ENCODE data around the gene PCSK7. TPM values are rescaled to one million over a fixed set of nuclear protein-coding genes. Genes with fewer than 3 reads are reported as not detected.

The PCSK7 gene
- total RNA-seq, 1 experiment from 2014 or later: 50.7 TPM

DNA sequence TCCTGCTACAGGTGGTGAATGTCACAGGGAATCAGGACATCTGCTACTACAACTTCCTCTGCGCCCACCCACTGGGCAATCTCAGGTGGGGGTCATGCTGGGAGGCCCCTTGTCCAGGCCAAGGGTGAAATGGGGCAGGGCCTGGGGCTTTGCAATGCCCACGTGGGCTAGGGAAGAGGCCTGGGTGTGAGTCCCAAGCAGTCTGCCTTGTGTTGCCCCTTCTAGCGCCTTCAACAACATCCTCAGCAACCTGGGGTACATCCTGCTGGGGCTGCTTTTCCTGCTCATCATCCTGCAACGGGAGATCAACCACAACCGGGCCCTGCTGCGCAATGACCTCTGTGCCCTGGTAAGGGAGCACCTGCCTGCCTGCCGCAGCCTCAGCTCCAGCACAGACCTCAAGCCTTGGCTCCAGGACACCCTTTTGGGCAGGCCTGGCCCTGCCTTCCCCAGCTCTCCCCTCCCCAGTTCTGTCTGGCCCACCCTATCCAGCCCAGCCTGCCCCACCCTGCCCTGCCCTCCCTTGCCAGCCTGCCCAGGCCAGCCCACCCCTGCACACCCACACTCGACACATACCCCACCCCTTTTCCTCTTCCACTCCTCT, 41.8 kb downstream of the PCSK7 start:
- no peak overlapping the region for H3K14ac ChIP-seq (ENCODE audit: insufficient read depth, low read length)
- Mint-ChIP-seq H3K4me3 (no peak overlapping the region), H3K27me3 (ENCODE audit: low read depth) (no peaks in the 10 kb centered on the region), H3K9me3 (no peaks in the 10 kb centered on the region), H3K4me1 (no peaks in the 10 kb centered on the region; a peak in 1 of 4 replicates), H3K36me3 (ENCODE audit: insufficient read depth in 1 of 3, low read depth in 3 of 3) (peaks cover 3 to 39% (median 23%) of the 10 kb centered on the region in 3 experiments; a peak in 6 of 7 replicates), H3K27ac (no peak overlapping the region)
- no peaks in the 10 kb centered on the region for H3K9me3 ChIP-seq (ENCODE audit: control insufficient read depth, low read depth, low read length)
- H3K79me2 ChIP-seq (ENCODE audit: insufficient read depth, low read length): no peaks in the 10 kb centered on the region
- no peak overlapping the region for H3T11ph ChIP-seq (ENCODE audit: low read length)
- no peak overlapping the region for H2BK20ac ChIP-seq (ENCODE audit: low read depth, low read length, poor library complexity, severe bottlenecking)
- no peak for DNase-seq
- H4K5ac ChIP-seq (ENCODE audit: insufficient read length, low read depth, low read length): no peak overlapping the region
- no peak overlapping the region for H3K4me2 ChIP-seq (ENCODE audit: insufficient read depth, insufficient read length, low read length)
- no peak overlapping the region for H2BK120ac ChIP-seq (ENCODE audit: low read depth, low read length, poor library complexity, severe bottlenecking)
- no peak overlapping the region for H4K91ac ChIP-seq (ENCODE audit: insufficient read length, low read depth, low read length)
- H3K79me1 ChIP-seq (ENCODE audit: insufficient read depth, low read depth, low read length, poor library complexity, severe bottlenecking): no peaks in the 10 kb centered on the region
- no peak overlapping the region for H2AK5ac ChIP-seq (ENCODE audit: insufficient read length, low read length)
- H3K9ac ChIP-seq (ENCODE audit: extremely low read depth, insufficient read length, low read length): no peak overlapping the region
- TF ChIP-seq, protein P1, sequence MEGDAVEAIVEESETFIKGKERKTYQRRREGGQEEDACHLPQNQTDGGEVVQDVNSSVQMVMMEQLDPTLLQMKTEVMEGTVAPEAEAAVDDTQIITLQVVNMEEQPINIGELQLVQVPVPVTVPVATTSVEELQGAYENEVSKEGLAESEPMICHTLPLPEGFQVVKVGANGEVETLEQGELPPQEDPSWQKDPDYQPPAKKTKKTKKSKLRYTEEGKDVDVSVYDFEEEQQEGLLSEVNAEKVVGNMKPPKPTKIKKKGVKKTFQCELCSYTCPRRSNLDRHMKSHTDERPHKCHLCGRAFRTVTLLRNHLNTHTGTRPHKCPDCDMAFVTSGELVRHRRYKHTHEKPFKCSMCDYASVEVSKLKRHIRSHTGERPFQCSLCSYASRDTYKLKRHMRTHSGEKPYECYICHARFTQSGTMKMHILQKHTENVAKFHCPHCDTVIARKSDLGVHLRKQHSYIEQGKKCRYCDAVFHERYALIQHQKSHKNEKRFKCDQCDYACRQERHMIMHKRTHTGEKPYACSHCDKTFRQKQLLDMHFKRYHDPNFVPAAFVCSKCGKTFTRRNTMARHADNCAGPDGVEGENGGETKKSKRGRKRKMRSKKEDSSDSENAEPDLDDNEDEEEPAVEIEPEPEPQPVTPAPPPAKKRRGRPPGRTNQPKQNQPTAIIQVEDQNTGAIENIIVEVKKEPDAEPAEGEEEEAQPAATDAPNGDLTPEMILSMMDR (conservative IDR thresholded peaks at IDR 0.05): no peak
- H3K56ac ChIP-seq (ENCODE audit: insufficient read length, low read depth, low read length): no peak overlapping the region
- no peak overlapping the region for H3K4ac ChIP-seq (ENCODE audit: low read depth, low read length)
- no CpG with 5 or more reads among the region's 8 CpGs for WGBS (ENCODE audit: extremely low coverage, insufficient read length, low lambda C conversion rate)
- H4K20me1 ChIP-seq (ENCODE audit: control insufficient read depth, insufficient read depth, insufficient read length): no peaks in the 10 kb centered on the region
- no peak overlapping the region for H2AFZ ChIP-seq (ENCODE audit: low read length)
- no peak overlapping the region for H3K23ac ChIP-seq (ENCODE audit: insufficient read length, low read depth, low read length)
- no peaks in the 10 kb centered on the region for H3K23me2 ChIP-seq (ENCODE audit: insufficient read length, low read depth, low read length, poor library complexity, severe bottlenecking)
- H3K18ac ChIP-seq (ENCODE audit: insufficient read length, low read depth, low read length): no peak overlapping the region
- no peak overlapping the region for H3K27ac ChIP-seq (ENCODE audit: insufficient read length, low read depth, low read length)
- no peaks in the 10 kb centered on the region for H3K4me1 ChIP-seq (ENCODE audit: insufficient read depth, low read length)
- no peak overlapping the region for H2BK15ac ChIP-seq (ENCODE audit: low read depth, low read length)
- H4K8ac ChIP-seq (replicated peaks; ENCODE audit: insufficient read length, low read depth, low read length): no peak overlapping the region
- H2BK12ac ChIP-seq (ENCODE audit: insufficient read length, low read depth, low read length): no peak overlapping the region
- no peaks in the 10 kb centered on the region for H3K27me3 ChIP-seq (ENCODE audit: insufficient read depth, low read length)
- no peak overlapping the region for H2BK5ac ChIP-seq (ENCODE audit: insufficient read length, low read length)
